ENCODE data around the gene FOLH1.
"Not testable (repeated sequence)": the region's sequence is repeated elsewhere in the genome, so short reads cannot be mapped to it uniquely, and the experiment has no call there.

Gene FOLH1

GRCh38 chr11:49208006-49208721 lies at the start of gene FOLH1:
TSS of gene FOLH1 (minus strand) at chr11:49208602. CDS start at chr11:49208409, 193 bp downstream.
- peak; percentile 72 for DNase-seq (ENCODE audit: low spot score)

DNA sequence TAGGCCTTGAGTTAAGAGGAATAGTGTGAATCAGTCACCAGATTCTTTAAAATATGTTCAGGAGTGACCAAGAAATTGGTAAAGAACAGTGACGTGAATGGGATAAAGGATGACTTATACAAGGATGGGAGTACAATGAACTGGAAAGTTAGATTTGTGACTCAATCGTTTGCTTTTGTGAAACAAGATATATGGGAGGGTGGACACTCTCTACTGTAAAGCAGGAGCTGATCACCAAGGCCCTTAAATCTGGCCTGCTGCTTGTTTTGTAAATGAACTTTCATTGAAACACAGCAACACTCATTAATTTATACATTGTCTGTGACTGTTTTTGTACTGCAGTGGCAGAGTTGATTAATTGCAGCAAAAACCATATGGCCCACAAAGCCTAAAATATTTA lies 46.7 kb upstream of the FOLH1 start:
- DNase-seq (ENCODE audit: low spot score) = not testable (repeated sequence)

- not testable (repeated sequence) for DNase-seq (ENCODE audit: low spot score)
Measured at GRCh38 chr11:49251212-49251611, 42.8 kb upstream of the FOLH1 start.

- not testable (repeated sequence) for DNase-seq (ENCODE audit: low spot score)
Measured at GRCh38 chr11:49250398-49251115, 42.2 kb upstream of the FOLH1 start.

DNA sequence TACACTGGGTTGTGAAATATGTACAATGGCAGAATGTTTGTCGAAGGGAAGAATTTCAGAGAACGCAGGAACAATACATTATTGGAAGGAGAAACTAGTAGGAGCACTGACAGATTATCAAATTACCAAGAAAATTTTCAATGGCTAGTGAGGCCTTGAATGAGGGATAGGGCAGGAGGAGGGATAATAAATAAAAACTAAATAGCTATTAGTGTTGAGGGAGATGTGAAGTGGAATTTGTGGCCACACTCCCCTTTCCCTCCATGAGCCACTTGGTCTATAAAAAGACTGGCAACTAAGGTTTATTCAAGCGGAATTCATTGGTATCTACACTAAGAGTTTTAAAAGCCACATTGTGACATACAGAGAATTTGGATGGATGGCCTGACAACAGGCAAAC lies 41.0 kb upstream of the FOLH1 start:
- not testable (repeated sequence) for DNase-seq (ENCODE audit: low spot score)

DNA sequence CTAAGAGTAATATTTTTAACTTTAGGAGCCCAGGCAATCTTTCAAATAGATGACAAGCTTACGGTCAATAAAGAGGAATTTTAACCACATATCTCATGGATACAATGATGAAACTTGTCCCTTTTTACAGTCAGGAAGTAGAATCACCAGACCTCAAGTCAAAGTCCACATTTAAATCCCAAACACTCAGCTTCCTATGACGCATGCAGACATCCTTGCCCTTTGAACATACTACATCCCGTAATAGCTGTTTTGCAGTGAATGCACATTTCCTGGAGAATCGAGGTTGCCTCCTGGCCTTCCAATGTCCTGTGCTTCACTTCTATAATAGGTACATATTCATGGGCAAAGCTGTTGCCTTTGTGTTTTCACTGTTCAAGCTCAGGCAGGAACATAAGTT lies 25.3 kb upstream of the FOLH1 start:
- peak; percentile 62 for DNase-seq (ENCODE audit: low spot score)

- not testable (repeated sequence) for DNase-seq (ENCODE audit: low spot score)
Measured at GRCh38 chr11:49233019-49233418, 24.6 kb upstream of the FOLH1 start.

- peak; percentile 20 for DNase-seq (ENCODE audit: low spot score)
Measured at GRCh38 chr11:49231725-49232124, 23.3 kb upstream of the FOLH1 start.

DNA sequence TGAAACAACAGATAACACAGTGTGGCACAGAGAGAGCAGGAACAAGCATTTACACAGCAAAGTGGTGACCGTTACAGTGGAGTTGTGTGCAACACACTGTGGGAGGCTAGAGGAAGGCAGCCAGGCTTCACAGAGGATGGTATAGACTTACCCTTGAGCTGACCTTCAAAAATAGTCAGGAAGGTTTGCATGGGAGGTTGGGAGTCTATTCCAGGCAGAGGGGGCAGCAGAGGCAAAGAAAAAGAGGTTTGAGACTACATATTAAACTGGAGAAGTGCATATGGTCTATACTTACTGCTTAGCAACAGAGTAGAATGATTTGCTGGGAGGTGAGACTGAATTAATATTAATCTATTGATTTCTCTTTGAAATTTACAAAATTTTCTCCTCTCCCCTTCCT lies 22.1 kb upstream of the FOLH1 start:
- not testable (repeated sequence) for DNase-seq (ENCODE audit: low spot score)

DNA sequence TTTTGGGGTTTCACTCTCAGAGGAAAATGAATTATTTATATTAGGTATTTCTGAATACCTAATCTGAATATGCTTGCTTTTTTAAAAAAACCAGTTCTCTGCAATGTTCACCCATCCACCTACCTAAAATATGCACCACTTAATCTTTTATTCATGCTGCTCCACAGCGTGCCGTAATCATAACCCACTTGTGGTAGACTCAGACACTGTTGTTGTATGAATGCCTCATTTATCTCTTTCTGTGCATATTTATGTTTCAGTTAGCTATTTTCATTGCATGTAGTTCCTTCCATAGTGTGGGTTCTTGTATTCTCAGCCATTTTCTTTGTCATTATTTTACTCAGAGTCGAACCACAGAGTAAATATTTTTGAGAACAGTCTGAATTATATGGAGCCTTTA lies 21.6 kb upstream of the FOLH1 start:
- not testable (repeated sequence) for DNase-seq (ENCODE audit: low spot score)

DNA sequence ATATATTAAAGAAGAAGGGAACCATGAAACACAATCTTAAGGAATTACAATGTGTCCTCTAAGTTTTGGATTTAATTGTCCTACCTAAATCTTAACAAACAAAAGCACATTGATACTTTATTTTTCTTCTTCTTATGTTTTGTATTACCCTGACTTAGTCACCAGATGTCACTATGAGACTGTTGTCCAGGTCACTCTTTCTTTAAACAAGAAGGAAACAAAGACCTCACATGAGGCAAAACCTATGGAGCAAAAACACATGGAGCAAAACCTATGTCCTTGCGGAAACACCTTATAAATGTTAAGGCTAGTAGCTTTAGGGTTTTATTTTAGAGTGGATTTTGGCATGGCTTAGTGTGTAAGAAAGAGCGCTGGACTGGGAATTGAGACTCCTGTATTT lies 20.7 kb upstream of the FOLH1 start:
- DNase-seq (ENCODE audit: low spot score) = peak; percentile 20

DNA sequence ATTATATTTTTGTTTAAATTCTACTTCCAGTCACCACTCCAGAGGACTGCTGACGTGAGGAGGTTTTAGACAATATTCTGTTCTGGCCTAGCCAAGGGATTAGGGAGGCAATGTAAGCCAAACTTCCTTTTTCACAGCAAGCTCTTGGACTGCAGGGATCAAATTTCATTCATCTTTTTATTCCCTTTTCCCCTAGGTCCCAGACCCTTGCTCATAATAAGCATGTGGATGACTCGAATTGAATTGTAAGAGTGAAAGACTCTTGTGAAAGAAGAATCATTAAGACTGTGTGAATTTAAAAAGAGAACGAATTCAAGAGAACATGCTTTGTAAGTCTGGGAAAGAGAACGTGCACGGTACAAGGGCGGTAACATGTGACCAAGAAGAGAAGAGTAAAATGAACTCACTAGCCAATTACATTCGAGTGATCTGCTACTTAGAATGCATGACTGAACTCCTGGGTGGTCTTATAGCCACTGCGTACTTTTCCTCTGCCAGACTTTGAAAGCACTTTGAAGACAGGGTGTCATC lies 16.9 kb upstream of the FOLH1 start:
- not testable (repeated sequence) for DNase-seq (ENCODE audit: low spot score)

- DNase-seq (ENCODE audit: low spot score) = no peak
Measured at GRCh38 chr11:49221112-49221511, 12.7 kb upstream of the FOLH1 start.

DNA sequence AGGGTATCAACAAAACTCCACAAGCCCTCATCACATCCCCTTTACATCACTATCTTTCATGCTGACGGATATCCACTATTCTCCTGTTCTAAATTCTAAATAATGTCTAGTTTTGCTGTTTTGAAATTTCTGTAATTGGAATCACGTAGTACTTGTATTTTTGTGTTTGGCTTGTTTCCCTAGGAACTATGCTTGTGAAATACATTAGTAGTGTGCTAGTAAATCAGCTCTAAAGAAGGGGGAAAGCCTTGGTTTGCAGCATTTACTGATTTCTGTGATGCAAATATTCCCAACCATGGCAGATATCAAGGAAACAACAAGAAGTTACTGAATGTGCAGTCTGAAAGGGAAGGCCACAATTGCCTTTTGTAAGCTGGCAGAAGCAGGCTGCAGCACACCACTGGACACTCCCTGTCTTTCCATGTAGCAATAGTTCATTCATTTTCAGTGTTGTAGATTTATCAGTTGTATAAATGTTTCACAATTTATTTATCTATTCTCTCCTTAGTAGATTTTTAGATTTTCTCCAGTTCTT lies 4.7 kb upstream of the FOLH1 start:
- DNase-seq (ENCODE audit: low spot score) = no peak

GRCh38 chr11:49206999-49207398 lies 1.4 kb downstream of the FOLH1 start:
- not testable (repeated sequence) for DNase-seq (ENCODE audit: low spot score)

- no peak for DNase-seq (ENCODE audit: low spot score)
Measured at GRCh38 chr11:49202287-49202976, 6.0 kb downstream of the FOLH1 start.

GRCh38 chr11:49196775-49197174 lies 11.6 kb downstream of the FOLH1 start:
- not testable (repeated sequence) for DNase-seq (ENCODE audit: low spot score)

DNA sequence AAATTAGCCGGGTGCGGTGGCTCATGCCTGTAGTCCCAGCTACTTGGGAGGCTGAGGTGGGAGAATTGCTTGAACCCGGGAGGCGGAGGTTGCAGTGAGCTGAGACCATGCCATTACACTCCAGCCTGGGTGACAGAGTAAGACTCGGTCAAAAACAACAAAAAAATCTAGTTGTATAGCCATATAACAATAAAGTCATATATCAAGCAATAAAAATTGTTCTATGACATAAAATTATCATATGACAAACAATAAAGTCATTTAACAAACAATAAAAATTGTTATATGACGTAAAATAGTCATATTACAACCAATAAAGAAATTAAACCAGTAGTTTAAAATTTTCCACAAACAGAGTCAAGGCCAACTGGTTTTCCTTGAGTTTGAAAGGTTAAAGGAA lies 12.4 kb downstream of the FOLH1 start:
- DNase-seq (ENCODE audit: low spot score) = not testable (repeated sequence)

DNA sequence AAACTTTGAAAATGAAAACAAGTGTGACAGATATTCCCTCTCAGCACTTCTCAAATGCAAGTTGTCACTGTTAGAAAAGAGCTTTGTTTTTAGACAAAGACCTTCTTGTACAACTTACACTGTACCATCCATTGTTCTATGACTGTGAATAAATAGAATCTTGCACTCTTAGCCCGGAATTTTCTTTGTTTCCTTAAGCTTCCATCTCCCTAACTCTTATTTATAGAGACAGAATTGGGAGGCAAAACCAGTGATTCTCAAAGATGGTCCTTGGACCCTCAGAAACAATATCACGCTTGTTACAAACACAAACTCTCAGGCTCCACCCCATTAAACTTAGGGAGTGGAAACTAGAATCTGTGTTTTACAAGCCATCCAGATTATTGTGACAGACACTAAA lies 18.1 kb downstream of the FOLH1 start:
- DNase-seq (ENCODE audit: low spot score) = not testable (repeated sequence)

DNA sequence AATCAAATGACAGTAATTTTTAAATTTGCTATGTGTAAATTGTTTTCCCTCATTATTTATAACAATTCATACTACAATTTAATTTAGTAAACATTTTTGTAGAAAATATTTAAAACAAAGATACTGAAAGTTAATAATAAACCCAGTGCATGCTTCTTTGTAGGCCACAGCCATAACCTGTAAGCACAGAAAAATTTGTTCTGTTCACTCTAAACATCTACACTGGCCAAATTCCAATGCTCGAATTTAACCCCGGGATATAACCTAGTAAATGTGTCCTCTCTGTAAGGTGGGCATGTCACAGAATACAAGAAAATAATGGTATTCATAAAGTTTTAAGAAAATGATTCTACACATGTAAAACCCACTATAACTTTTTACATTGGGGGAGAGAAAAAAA lies 22.2 kb downstream of the FOLH1 start:
- not testable (repeated sequence) for DNase-seq (ENCODE audit: low spot score)

- not testable (repeated sequence) for DNase-seq (ENCODE audit: low spot score)
Measured at GRCh38 chr11:49185597-49185996, 22.8 kb downstream of the FOLH1 start.

- not testable (repeated sequence) for DNase-seq (ENCODE audit: low spot score)
Measured at GRCh38 chr11:49184756-49185155, 23.6 kb downstream of the FOLH1 start.

Measured in kidney capillary endothelial cell (primary cell).